LoVo (cell line): Measurements from ENCODE around the gene DGKZ.

Experiments
- DNase-seq: peaks from one replicate; pipeline ENCODE4 v3.0.0-alpha.2; 2016; ENCODE audit warnings: low spot score

DGKZ gene

DNA sequence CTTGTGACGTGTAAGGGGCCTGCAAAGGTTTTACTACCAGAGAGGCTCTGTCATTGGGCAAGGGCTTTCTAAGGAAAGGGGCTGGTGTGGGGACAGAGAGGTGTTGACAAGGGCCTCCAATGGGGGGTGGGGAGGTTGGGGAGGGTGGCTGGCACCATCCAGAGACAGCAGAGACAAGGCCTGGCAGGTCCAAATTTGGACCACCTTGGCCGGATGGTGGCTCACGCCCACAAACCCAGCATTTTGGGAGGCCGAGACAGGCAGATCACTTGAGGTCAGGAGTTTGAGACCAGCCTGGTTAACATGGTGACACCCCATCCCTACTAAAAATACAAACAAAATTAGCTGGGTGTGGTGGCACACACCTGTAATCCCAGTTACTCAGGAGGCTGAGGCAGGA, 46.5 kb downstream of the DGKZ start:
- DNase-seq, result no peak

DNA sequence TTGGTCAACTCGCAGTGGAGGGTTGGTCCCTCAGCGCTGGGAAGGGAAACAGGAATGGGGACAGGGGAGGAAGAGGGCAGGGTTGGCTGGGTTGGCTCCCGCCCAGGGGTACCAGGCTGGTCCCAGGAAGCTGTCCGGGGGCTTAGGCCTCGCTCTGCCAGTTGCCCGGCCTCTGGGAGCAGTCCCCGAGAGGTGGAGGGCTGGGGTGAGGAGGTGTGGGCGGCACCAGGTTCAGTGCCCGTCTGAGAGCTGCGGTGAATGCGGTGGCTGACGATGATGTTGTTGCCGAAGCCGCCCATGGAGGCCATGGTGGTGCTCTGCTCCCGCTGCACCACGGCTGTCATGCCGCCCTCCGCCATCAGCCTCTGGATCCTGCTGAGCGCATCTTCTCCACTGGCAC, 50.3 kb downstream of the DGKZ start:
- no peak for DNase-seq

DNA sequence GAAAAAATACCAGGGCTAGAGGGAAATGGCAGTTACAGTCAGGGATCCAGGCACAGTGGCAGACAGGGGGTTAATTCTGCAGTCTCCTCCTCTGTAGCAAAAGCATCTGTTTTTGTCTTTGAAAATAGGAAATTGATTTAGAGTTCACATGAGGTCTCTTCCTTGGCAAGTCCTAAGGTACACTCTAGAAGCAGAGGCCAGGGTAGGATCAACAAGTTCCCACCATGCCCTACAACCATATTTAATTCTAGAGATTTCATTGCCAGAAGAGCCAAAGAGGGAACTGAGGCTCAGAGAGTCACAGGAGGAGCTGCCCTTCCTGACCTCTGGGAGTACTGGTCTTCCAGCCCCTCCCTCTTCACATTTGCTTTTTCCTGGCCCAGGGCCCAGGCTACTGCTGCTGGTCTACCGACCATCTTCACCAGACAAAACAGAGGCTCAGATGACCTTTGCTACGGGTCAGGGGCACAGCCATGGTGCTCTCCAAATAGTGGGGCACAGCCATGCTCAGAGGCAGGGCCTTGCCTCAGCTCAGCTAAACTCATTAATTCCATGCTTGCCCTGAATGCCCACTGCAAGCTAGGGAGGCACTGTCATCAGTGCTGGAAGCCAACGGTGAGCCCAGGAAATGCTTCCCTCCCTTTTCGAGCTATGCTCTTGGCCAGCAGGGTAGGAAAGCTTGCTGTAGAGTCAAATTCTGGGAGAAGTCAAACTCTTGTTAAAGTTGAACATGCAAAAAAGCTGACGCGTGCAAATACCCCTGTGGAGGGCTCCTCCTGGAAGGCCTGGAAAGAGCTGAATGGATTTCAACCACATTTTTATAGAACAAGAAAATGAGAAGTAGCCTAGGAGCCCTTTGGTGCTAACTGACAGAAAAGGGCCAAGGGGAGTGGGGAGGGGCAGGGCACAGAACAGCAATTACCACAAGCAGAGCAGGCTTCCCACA, 56.0 kb downstream of the DGKZ start:
- no peak for DNase-seq

DNA sequence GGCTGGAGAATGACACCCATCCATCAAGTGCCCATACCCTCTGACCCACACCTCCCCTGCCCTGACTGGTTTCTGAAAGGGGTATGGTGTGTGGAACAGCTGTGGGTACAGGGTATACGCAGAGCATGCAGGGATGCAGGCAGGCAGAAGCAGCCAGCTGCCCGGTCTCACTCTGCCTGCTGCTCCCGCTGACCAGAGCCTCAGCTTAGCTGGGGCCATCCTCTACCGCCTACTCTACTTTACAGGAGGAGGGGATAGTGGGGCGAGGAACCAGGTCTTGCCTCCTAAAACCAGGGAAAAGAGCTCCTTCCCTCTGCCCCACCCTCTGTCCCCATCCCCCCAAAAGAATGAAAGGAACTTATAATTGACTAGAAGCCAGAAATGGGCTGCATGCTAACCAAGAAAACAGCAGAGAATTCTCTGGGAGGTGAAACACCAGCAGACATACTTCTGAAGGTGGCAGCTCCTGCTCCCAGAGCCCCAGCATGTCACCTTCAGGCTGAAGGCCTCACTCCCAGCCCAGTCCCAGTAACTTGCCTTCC, 57.3 kb downstream of the DGKZ start:
- DNase-seq, result no peak

DNA sequence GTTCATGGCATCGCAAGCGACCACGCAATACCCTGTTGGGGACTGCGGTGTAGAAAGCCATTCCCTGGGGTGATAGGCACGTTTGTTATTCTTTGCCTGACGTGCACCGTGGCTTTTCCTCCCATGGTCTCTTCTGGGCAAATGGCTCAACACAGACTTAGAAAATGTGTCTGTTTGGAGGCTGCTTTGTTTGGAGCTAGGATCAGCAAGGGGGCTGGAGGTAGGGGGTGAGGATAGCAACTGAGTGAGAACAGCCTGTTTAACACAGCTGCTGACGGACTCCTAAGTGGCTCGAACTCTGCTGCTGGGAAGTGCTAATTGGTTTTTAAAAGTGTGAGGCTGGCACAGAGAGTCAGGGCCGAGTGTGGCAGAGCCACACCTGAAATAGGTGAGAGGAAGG, 60.4 kb downstream of the DGKZ start:
- DNase-seq, result no peak

DNA sequence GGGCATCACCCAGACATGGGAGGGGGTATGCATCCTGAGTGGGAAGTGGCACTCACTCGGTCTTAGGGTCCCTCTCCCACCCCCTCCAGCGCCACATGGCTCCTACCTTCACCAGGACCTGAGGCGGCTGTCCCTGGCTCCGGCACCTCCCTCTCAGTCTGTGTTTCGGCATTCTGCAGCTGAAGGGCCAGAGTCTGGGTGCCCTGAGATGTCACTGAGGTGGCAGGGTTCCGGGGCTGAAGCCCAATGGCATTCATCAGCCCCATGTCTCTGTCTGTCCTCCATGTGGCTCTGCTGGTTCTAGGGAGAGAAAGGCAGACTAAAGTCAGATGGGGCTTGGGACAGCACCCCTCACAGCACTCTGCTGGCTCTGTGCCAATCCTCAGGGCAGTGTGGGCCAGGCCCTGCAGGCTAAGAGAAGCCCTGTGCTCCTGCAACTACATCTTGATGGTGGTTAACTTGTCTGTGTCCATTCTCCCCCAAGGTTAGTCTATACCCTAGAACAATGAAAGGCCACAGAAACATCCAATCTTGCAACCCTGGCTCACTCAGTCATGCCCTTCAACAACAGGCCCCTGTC, 61.2 kb downstream of the DGKZ start:
- DNase-seq, result no peak

DNA sequence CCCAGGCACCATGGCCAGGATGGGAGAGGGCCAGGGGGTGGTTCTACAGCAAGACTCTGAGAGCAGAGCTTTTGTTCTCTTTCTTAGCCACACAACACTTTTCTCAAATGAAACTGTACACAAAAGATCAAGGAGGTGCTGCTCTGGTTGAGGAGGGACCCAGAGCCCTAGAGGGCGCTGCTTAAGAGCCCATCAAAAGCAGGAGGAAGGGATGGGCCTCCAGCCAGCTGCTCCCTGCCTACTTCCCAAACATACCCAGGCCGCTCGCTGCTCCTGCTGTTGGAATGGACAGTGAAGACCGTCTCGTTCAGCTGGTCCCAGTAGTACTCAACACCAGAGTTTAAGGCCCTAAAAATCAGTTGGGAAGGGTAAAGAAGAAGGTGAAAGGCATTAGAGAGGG, 62.8 kb downstream of the DGKZ start:
- no peak for DNase-seq

DNA sequence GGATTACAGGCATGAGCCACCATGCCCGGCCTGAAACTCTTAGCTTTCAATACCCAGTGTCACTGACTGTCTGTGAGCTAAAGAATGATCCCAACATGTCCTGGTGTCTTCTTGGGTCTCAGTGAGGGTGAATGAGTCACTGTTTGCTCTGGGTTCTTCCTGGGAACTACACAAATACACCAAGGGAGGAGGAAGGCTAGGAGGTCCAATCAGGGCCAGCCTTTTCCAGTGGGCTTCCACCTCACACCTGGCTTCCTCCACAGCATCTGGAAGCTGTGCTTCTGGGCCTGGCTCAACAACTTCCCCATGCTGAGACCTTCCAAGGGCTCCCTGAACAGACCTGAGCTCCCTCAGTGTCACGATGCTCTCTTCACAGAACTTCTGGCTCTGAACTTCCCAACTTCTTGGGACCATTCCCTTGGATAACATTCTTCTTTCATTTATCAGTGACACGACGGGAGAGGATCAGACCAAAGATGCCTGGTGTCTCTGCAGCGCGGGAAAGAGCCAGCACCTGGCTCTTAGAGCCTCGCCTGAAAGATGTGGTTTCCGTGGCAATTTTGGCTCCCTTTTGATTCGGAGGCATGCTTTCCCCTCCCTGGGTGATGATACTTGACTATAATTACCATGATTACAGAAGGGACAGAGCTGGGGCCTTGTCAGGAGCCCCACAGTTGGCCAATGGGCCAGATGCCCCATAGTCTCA, 66.7 kb downstream of the DGKZ start:
- no peak for DNase-seq

DNA sequence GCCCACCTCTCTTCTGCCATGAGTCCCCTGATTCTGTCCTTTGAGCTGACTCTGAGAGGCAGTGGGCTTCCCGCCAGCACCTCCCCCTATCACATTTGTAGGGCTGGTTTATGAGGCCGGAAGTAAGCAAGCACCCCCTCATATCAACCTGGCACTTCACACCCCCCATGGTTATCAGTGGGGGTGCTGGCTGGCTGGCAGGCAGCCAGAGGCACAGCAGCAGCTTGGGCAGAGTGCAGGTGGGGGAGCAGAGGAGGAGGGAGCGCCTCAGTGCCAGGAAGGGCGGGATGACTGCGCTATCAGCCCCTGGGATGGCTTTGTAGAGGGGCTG, 67.2 kb downstream of the DGKZ start:
- no peak for DNase-seq

DNA sequence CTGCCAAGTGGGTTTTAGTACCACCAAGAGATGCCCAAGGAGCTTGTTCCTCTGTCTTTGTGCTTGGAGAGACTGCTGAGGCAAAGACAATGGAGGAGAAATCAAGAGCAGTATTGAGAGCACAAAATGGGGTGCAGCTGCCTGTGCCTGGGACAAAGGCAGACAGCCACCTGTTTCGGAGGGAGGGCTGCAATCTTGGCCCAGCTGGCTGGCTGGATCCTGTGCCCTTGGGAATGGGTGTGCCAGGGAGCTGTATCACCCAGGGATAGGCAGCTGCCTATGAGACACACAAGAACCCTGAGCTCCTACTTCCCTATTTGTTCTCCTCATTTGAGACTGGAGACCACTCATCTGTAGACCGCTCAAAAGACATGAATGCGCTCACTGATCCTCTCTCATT, 67.6 kb downstream of the DGKZ start:
- no peak for DNase-seq

DNA sequence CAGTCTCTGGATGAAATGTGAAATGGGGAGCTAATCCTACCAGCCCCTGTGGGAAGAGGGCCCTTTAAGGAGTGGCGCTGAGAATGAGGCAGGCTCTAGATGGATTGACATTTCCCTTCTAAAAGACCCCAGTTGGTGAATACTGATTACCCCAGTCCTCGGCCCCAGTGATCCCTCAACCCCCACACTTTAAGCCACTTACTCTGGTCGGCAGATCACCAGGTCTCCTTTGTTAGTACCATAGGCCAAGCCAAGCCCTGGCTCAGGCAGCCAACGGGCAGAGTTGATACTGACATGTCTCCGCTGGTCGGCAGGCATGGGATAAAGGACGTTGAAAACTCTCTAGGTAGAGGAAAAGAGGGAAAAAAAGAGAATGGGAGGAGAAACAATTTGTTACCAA, 70.4 kb downstream of the DGKZ start:
- DNase-seq, result no peak

DNA sequence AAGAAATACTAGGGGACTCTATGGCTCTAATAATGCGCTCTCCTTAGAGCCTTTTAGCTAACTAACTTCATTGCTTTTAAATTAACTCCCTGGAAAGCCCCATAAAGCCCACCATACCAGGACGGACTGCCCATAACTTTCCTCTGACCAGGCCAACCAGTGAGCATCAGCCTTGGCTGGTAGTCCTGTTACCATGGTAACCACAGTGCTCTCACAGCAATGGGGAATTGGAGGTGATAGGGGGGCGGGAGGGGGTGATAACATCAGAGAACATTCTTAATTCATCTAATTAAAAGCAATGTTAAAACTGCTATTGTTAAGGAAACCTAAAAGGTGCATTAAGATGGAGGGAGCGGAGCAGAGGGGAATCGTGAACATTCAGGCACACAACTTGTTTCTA, 71.5 kb downstream of the DGKZ start:
- DNase-seq, result no peak

DNA sequence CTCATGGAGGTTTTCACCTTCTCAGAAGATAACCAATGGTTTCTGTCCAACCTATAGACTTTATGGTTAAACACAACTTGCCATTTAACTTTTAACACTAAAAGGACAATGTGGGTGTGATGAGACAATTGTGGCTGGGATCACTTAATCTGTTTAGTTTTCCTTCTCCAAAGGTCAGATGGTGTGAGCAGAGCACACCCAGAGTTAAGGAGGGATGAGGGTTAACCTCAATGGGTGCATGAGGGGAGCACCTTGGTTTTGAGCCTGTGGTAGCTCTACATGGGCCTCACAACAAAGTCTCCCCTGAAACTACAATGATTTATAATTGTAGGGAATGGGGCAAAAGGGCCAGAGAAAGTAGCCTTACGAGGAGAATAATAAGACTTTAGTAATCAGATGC, 73.2 kb downstream of the DGKZ start:
- no peak for DNase-seq

DNA sequence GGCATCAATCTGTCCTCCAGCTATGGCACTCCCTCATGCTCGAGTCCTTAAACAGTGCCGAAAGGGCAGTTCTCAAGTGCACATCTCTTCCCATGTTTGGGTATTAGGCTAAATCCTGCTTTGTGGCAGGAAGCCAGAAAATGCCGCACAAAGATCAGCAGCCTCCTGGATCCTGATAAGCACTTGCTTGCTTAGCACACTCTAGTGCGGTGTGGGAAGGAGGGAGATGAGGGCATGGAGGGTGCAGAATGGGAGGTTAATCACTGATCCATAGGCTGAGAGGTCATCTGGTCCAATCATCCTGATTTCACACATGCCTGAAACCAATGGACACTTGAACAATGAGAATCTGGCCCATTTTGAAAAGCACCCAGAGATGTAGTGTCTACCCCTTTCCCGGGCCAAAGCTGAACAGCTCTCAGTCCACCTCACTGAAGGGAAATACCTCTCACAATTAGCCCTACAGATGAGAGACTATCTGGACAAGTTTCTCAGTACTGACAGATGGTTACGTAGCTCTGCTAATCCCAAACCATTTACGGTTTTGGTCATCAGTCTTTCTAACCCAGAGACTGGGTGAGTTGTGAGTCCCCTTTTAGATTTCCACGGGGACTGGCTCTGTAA, 74.1 kb downstream of the DGKZ start:
- no peak for DNase-seq

DNA sequence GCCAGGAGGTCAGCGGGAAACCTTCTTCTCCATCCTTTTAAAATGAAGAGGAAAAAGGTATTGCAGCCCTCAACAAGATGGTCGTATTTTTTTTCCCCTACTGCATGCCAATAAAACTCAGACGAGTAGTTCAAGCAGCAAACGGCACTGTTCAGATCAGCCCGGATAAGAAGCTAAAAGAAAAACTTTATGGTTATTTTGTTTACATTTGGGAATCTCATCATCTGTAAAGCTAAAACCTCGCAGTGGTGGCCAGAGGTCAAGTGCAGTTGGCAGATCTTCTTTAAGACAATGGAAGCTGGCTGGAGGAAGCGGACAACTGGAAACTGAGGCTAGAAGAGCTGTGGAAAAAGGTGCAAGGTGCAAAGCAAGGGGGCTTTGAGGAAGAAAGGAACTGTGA, 75.3 kb downstream of the DGKZ start:
- DNase-seq, result no peak

DNA sequence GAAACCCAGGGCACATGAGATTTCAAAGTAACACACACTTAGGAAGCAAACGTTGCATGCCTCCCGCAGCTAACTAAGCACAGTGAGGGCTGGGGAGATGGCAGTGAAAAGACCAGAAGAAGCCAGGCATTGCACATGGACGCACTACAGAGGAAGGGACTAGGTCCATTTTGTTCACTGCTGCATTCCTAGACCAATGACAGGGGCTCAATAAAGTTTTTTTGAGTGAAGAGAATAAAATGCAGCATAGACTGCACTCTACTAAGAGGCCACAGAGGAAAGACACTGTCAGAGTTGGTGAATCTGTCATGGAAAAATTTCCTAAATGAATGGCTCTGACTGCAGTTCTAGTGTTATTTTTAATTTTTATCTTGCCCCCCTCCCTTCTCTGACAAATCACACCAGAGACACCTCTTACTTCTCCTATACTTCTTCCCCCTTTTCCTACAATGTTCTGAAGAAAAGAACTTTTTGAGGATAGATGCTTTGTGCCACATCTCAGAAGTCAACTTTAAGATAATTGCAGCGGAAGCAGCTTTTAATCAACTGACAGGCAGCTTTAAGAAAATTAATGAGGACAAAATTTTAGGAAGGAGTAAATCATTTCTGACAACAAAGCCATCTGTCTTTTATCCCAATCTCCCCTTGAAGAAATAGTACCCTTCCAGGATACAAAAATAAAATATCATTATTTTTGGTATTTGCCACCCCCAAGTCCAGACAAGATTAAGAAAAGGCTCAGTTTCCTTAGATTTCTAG, 79.1 kb downstream of the DGKZ start:
- DNase-seq, result no peak

DNA sequence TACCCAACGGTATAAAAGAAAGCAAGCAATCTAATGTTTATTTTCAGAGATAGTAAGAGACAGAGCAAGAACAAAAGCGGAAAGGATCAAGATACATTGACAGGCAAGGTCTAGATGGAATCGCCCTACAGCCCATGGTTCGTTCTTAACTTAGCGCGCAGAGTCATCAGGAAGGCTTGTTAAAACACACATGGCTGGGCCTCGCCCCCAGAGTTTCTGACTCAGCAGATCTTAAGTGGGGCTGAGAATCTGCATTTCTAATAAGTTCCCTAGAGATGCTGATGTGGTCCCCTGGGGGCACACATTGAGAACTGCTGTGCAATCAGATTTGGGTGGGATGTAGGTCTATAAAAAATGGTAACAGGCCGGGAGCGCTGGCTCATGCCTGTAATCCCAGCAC, 80.1 kb downstream of the DGKZ start:
- no peak for DNase-seq

DNA sequence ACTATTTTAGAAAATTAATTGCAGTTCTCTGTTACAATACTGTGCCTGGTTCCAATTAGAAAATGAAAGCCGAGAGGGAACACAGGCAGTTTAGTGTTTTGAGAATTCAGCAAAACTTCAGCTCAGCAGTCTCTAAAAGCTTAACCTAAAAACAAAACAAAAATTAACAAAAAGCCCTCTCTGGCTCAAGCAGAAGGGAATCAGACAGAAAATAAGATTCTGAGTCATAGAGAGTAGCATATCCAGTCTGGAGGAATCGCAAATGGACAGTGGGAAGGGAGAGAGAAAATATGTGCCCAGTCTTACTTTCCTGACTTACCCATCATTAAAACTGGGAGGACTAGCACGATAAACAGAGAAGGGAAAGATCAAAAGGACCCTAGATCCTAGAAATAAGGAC, 82.5 kb downstream of the DGKZ start:
- no peak for DNase-seq
